Measurements from ENCODE around the gene IGLL5.
A peak's percentile ranks its signal among the peaks of the same experiment; 100 is the strongest.

IGLL5 gene

GRCh38 chr22:22938672-22939587 is 51.3 kb downstream of the IGLL5 start:
- DNase-seq (ENCODE audit: low read depth): no peak

GRCh38 chr22:22939588-22940368 is 52.2 kb downstream of the IGLL5 start:
- DNase-seq (ENCODE audit: low read depth): no peak

GRCh38 chr22:22940961-22941605 is 53.5 kb downstream of the IGLL5 start:
- DNase-seq (ENCODE audit: low read depth): no peak

- no peak for DNase-seq (ENCODE audit: low read depth)
These were observed 54.4 kb downstream of the IGLL5 start for GRCh38 chr22:22941831-22942510.

GRCh38 chr22:22942511-22943329 is 55.1 kb downstream of the IGLL5 start:
- DNase-seq (ENCODE audit: low read depth): peak; percentile 61

GRCh38 chr22:22943521-22944267 is 56.1 kb downstream of the IGLL5 start:
- no peak for DNase-seq (ENCODE audit: low read depth)

GRCh38 chr22:22944268-22944985 is 56.8 kb downstream of the IGLL5 start:
- DNase-seq (ENCODE audit: low read depth): no peak

- no peak for DNase-seq (ENCODE audit: low read depth)
These were observed 57.6 kb downstream of the IGLL5 start for GRCh38 chr22:22945195-22945594.

Data from T follicular helper cell (primary cell).